SK-N-DZ (cell line): Measurements from ENCODE around the gene CLEC18C.
"Not testable (repeated sequence)": the region's sequence is repeated elsewhere in the genome, so short reads cannot be mapped to it uniquely, and the experiment has no call there.

Experiments
- DNase-seq: peaks from one replicate; pipeline ENCODE4 v3.0.0-alpha.2; 2015; ENCODE audit warnings: low spot score

The CLEC18C gene

GRCh38 chr16:70159355-70160348, 13.9 kb upstream of the CLEC18C start:
- no peak for DNase-seq

- no peak for DNase-seq
Measured at GRCh38 chr16:70160388-70160787, 13.2 kb upstream of the CLEC18C start.

- no peak for DNase-seq
Measured at GRCh38 chr16:70160821-70161220, 12.8 kb upstream of the CLEC18C start.

- DNase-seq: no peak
Measured at GRCh38 chr16:70161350-70161749, 12.2 kb upstream of the CLEC18C start.

DNA sequence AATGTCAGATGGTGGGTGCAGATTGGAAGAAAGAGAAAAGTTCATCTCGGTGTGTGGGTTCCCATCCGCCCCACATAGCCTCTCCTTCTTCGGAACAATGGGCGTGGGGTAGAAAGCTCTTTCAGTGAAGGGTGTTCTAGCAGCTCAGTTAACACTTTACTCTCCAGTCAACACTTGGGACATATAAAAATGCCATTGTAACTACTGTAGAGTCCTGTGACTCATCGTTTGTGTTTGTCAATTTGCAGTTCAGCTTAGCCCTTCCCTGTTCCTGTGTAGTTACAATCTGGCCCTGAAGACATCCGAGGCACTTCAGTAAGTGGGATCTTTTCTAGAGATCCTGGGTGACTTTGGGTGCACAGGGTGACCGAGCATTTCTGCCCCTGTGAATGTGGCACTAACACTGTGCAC, 11.5 kb upstream of the CLEC18C start:
- DNase-seq: no peak

DNA sequence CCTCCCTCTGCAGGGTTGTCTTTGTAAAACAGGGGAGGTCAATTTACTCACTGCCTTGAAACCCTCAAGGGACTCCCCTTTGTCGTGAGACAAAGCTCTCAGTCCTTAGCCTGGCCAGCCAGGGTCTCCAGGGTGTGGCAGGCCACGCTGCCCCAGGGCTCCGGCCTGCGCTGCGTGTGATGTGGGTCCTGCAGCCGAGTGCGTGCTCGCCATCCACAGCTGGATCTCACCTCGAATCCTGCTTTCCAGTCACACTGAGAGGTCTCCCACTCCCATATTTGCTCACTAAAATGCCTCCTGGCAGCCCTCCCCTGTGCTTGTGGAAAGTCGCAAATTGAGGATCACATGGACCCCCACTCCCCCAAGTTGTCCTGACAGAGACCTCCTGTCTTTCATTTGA, 10.0 kb upstream of the CLEC18C start:
- no peak for DNase-seq

GRCh38 chr16:70166688-70167087, 6.9 kb upstream of the CLEC18C start:
- DNase-seq: not testable (repeated sequence)

DNA sequence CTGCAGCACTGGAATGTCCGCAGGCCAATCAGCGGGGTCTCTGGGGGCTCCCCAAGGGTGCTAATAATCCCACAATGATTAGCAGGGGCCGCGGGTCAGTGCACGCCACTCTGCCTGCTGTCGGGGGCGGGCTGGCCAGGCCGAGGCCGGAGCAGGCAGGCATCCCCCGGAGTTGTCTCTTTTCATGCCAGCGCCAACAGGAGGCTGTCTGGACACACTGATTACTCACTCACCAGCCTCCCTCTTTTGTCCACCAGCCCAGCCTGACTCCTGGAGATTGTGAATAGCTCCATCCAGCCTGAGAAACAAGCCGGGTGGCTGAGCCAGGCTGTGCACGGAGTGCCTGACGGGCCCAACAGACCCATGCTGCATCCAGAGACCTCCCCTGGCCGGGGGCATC, 329 bp downstream of the CLEC18C start:
- DNase-seq: not testable (repeated sequence)

- DNase-seq: not testable (repeated sequence)
Measured at GRCh38 chr16:70174387-70174932, 873 bp downstream of the CLEC18C start.

DNA sequence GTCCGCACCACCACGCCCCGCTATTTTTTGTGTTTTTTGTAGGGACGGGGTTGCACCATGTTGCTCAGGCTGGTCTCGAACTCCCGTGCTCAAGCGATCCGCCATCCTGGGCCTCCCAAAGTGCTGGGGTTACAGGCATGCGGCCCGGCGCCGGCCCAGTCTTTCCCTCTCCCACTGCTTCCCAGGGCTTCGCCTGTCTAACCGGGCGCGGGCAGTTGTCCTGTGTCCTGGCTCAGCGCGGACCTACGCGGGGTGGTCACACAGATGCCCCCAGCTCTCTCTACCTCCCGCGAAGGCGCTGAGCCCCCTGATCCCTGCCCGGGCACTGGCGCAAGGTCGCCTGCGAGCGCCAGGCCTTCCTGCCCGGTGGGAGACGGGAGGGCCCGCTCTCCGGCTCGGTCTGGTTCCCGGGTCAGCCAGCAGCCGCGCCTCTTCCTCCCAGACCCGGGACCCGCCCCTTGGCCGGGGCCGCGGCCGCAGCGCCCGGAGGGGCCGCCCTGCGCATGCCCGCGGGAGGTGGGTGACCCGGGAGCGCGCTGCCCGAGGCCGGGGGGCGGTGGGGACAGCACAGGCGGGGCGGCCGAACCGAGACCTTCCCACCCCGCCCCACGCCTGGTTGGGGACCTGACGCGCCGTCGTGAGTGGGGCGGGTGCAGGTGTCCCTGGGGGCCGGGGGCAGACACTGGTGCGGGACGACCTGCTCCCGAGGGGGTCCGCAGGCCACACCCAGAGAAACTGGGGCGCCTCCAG, 14.4 kb downstream of the CLEC18C start:
- DNase-seq: not testable (repeated sequence)

- DNase-seq: not testable (repeated sequence)
Measured at GRCh38 chr16:70188608-70188915, 15.0 kb downstream of the CLEC18C start.

DNA sequence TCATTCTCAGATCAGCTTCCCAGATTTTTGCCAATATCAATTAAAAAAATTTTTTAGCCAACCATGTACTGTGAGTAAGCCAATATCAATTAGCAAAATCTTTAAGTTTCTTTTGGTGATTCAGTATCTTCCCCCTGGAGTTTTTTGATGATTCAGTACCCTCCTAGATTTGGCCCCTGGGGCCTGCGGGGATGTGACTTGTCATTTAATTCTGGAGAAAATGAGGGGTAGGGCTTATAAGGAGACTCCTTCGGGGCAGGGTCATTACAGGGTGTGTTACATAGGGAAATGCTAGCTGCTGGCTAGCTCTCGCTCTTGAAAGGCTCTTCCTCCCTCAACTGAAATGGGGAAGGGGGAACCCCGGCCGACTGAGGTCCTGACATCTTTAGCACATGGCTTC, 17.0 kb downstream of the CLEC18C start:
- DNase-seq: not testable (repeated sequence)

GRCh38 chr16:70196683-70197300, 23.2 kb downstream of the CLEC18C start:
- not testable (repeated sequence) for DNase-seq

GRCh38 chr16:70197611-70198010, 24.0 kb downstream of the CLEC18C start:
- DNase-seq: not testable (repeated sequence)

GRCh38 chr16:70198230-70198629, 24.6 kb downstream of the CLEC18C start:
- not testable (repeated sequence) for DNase-seq

GRCh38 chr16:70198666-70199065, 25.1 kb downstream of the CLEC18C start:
- DNase-seq: not testable (repeated sequence)

GRCh38 chr16:70199170-70199569, 25.6 kb downstream of the CLEC18C start:
- not testable (repeated sequence) for DNase-seq

DNA sequence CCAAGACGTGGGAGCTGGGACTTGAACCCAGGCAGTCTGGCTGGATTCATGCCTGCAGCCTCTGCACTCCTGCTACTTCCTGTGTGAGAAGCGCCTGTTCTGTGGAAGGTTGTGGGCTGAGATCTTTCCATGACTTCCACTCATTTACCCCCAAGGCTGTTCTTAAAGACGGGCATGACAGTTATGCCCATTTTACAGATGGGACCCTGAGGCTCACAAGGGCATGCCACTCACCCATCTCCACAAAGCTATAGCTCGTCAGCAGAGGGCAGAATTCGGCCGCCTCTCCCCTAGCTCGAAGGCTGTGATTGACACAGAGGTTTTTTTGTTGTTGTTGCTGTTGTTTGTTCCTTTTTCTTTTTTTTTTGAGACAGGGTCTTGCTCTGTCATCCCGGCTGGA, 26.5 kb downstream of the CLEC18C start:
- not testable (repeated sequence) for DNase-seq

DNA sequence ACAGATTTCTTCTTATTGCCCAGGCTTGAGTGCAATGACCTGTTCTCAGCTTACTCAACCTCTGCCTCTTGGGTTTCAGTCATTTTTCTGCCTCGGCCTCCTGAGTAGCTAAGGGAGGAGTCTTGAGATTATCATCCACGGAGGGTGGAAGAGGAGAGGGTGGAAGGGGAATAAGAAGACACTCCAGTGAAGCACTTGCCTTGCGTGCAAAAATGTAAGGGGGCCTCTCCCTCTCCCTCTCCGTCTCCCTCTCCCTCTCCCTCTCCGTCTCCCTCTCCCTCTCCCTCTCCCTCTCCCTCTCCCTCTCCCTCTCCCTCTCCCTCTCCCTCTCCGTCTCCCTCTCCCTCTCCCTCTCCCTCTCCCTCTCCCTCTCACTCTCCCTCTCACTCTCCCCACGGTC, 29.9 kb downstream of the CLEC18C start:
- DNase-seq: not testable (repeated sequence)

DNA sequence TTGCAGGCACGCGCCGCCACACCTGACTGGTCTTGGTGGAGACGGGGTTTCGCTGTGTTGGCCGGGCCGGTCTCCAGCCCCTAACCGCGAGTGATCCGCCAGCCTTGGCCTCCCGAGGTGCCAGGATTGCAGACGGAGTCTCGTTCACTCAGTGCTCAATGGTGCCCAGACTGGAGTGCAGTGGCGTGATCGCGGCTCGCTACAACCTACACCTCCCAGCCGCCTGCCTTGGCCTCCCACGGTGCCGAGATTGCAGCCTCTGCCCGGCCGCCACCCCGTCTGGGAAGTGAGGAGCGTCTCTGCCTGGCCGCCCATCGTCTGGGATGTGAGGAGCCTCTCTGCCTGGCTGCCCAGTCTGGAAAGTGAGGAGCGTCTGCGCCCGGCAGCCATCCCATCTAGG, 30.4 kb downstream of the CLEC18C start:
- not testable (repeated sequence) for DNase-seq

DNA sequence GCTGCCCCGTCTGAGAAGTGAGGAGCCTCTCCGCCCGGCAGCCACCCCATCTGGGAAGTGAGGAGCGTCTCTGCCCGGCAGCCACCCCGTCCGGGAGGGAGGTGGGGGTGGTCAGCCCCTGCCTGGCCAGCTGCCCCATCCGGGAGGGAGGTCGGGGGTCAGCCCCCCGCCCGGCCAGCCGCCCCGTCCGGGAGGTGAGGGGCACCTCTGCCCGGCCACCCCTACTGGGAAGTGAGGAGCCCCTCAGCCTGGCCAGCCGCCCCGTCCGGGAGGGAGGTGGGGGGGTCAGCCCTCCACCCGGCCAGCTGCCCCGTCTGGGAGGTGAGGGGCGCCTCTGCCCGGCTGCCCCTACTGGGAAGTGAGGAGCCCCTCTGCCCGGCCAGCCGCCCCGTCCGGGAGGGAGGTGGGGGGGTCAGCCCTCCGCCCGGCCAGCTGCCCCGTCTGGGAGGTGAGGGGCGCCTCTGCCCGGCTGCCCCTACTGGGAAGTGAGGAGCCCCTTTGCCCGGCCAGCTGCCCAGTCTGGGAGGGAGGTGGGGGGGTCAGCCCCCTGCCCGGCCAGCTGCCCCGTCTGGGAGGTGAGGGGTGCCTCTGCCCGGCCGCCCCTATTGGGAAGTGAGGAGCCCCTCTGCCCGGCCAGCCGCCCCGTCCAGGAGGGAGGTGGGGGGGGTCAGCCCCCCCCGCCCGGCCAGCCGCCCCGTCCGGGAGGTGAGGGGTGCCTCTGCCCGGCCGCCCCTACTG, 31.2 kb downstream of the CLEC18C start:
- not testable (repeated sequence) for DNase-seq
